Forelimb muscle (tissue), 1 donor: ENCODE results near the gene CNTNAP5. TPM values are rescaled to one million over a fixed set of nuclear protein-coding genes. Genes with fewer than 3 reads are reported as not detected.

Experiments used
- DNase-seq: peaks from one replicate; pipeline ENCODE4 v3.0.0-alpha.2; 2013; ENCODE audit warnings: low read depth
- polyA plus RNA-seq: library from polyadenylated mRNA; unstranded; fragments of 120-200 nt; gene quantifications from one replicate; pipeline ENCODE4 v1.2.1, GENCODE V29; 2013; ENCODE audit not compliant: insufficient read length

Gene CNTNAP5
- polyA plus RNA-seq, 1 donor: 0.03 TPM

- DNase-seq: no peak
These were observed 128.6 kb downstream of the CNTNAP5 start for GRCh38 chr2:124153713-124154112.

GRCh38 chr2:124159166-124159565 lies 134.1 kb downstream of the CNTNAP5 start:
- no peak for DNase-seq

DNA sequence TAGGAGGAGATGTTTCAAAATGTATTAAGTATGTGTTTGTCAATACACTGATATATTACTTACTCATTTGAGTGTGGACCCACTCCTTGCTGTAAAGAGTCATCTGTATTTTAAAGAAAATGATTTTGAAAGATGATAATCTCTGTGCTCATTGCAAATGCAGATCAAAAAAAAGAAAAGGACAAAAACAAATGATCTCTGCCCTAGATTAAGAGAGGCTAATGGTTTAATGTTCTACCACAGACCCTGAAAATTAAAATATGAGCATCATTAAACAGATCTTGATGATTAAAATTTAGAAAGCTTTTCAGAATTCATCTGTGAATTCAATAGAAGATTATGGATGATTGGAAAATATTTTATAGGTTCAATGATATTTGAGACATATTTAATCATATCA lies 136.5 kb downstream of the CNTNAP5 start:
- no peak for DNase-seq

DNA sequence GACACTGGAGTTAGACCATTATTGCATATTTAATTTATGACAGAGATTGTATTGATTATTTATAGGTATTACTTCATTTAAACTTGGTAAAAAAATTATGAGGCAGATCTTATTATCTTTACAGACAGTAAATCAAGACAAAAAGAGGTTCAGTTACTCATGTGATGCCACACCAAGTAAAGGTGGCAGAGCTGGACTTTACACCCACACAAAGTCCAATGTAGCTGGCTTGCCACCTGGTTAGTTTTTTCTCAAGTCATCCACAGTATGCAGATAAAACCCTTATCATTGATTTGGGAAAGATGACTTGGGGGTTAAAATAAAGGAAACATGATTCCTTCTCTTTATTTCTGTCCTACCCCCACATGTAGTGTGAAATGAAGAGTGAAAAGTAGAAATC lies 137.2 kb downstream of the CNTNAP5 start:
- DNase-seq: no peak

DNA sequence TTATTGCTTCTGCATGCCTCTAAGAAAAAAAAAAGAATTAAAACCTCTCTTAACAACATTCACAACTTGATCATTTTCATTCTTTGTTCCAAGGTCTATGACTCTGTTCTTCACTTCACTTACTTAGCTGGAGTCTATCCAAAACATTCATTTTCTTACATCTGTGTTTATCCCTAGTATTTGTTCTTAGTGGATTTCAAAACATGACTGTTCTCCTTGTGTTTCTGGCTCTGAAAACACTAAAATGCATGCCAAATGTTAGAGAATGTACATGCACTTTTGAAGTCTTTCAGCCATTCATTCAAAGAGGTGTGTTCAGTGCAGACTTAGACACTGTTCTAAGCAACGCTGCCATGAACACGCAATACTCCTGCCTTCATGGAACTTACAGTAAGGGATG lies 138.8 kb downstream of the CNTNAP5 start:
- DNase-seq: no peak

GRCh38 chr2:124165698-124166097 lies 140.6 kb downstream of the CNTNAP5 start:
- DNase-seq: no peak

GRCh38 chr2:124171472-124172063 lies 146.5 kb downstream of the CNTNAP5 start:
- no peak for DNase-seq

DNA sequence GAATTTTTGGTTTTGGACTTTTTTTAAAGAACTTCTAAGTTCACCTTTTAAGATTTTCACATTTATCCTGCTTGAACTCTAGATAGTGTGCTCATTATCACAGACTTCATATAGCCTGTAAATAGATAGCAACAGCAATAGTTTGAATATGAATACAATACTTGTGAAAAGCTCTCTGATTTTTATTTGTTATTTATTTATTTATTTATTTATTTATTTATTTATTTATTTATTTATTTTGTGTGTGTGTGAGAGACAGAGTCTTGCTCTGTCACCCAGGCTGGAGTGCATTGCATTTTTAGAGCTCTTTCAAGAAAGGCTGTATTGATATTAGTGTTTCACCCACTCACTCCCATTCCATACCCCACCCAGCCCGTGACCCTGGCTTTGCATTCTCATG lies 153.6 kb downstream of the CNTNAP5 start:
- DNase-seq: no peak

DNA sequence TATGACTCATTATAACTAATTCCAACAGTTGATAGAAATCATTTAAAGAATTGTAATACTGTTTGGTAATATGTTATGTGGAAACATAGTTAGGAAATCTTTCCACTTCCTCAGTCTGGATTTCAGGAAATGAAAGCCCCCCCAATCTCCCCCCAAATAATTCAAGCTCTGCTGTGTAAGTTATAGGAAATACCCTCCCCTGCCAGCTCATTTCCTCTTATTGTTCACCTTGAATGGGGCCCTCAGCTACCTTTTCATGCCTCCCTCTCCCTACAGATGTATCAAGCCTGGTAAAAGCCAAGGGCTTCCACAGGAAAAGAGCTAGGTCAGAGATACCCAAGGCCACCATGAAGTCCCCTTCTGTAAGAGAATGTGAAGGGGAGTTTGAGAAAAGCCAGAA lies 155.5 kb downstream of the CNTNAP5 start:
- no peak for DNase-seq

GRCh38 chr2:124186801-124187200 lies 161.7 kb downstream of the CNTNAP5 start:
- no peak for DNase-seq

GRCh38 chr2:124187948-124188347 lies 162.9 kb downstream of the CNTNAP5 start:
- DNase-seq: no peak

- no peak for DNase-seq
These were observed 168.6 kb downstream of the CNTNAP5 start for GRCh38 chr2:124193706-124194105.

DNA sequence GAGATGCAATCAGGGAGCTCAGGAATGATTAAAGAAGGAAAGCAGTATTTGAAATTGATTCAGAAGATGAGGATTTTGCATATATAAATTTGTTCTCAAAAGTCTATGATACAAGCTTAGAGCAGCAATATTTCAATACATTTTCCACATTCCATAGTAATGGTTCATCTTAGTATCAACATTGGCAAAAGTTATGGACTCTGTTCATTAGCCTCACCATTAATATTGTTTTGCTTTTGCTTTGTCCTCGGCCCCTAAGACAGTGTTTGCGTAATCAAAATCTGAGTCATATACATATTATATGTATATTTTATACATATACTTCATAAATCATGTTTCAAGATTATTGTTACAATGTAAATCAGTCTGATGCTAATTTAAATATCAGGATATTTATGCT lies 176.6 kb downstream of the CNTNAP5 start:
- no peak for DNase-seq

DNA sequence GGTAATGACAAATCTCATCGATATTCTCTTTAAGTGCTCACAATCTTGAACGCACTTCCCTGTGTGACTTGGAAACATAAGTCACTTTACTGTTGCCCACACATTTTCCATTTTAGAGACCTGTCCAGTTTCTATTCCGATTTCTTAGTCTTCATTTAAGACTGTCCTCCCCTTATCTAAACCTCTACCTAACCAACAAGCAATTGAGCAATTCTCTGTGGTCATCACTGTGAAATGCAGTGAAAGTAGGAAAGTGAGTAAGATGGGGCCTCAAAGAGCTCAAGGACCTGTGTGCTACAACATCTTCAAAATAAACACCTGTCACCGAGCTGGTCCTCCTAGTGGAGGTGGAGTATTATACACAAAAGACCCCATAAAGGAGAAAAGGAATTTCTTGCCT lies 184.4 kb downstream of the CNTNAP5 start:
- no peak for DNase-seq

GRCh38 chr2:124211461-124211860 lies 186.4 kb downstream of the CNTNAP5 start:
- DNase-seq: no peak

DNA sequence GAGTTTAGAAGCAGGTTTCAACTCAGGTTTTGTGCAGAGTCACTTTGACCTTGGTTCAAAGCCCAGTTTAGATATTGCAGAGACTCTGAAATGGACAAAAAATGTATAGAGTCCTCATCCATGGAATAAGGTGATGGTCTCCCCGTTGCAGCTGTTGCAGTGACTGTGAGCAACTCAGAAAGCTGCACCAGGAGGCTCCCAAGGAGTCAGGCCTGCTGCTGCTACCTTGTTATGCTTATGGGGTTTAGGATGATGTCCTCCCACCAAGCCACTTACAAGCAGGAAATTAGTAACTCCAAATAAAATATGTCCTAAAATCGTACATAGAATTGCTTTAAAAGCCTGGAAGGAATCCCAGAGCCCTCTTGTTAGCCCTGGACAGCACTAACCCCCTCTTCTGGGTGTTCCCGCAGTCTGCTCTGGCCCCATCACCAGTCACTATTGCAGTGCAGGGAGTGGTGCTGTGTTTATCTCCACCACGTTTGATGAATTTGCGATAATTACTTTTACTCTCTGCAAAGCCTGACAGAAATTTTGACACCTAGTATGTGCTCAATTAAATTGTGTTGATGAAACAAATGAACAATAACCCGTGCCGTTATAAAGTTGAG lies 189.0 kb downstream of the CNTNAP5 start:
- DNase-seq: no peak

GRCh38 chr2:124246170-124246569 lies 221.1 kb downstream of the CNTNAP5 start:
- no peak for DNase-seq

- no peak for DNase-seq
These were observed 223.3 kb downstream of the CNTNAP5 start for GRCh38 chr2:124248386-124248785.

- DNase-seq: no peak
These were observed 225.3 kb downstream of the CNTNAP5 start for GRCh38 chr2:124250433-124250832.

- no peak for DNase-seq
These were observed 229.5 kb downstream of the CNTNAP5 start for GRCh38 chr2:124254621-124255020.

- no peak for DNase-seq
These were observed 232.0 kb downstream of the CNTNAP5 start for GRCh38 chr2:124257120-124257519.

DNA sequence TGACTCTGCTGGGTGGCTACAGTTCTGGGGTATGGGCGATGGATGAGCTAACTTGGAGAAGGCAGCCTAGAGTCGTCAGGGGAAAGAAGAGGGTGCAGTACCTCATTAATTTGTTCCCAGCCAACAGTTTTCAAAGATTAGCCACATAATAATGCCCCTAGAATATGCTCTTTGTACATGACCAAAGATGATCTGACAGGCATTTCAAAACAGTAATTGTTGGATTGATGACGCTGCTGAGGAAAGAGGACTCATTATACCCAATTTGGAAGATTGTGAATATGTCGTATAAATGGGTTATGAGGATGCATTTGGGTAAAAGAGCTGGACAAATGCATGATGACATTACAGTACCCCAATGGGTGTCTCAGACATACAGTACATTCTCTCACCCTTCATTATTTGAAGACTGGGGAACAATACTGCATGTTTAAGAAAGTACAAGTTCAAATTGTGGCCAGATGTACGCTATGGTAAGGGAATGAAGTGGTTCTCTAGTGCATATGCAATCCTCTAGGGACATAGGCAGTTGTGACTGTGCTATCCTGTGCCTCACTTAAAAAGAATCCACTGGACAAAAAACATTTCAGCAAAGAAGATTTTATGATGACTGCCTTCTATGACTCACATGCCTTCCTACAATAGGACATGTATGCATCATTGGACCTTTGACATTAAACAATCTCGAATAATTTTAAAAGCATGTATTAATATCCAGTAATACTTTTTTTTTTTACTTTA lies 233.2 kb downstream of the CNTNAP5 start:
- no peak for DNase-seq

DNA sequence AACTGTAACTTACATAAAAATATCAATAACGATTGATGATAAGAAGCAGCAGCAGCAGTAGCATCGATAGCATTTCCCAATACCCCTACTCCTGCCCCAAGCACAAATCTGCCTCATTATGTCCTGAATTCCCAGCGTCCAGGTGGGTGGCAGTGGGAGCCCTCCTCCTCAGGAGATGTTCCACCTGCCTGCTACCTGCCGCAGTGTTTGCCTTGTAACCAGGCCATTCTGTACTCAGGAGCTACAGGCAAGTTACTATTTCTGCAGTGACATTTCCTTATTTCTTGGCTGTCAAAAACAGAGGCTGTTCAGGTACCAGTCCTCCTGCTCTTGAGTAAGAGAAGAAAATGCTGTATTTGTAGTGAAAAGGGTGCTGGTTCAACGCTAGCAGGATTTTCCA lies 236.4 kb downstream of the CNTNAP5 start:
- DNase-seq: no peak
